Testis (tissue), 3 donors: ENCODE measurements around the gene XPNPEP1. TPM values are rescaled to one million over a fixed set of nuclear protein-coding genes. Genes with fewer than 3 reads are reported as not detected.

Experiments used
- DNase-seq: peaks from one replicate; pipeline ENCODE4 v3.0.0-alpha.2; 2019
- H3K27ac ChIP-seq, 2 donors: fragments of 200-600 bp; sonication (generic); one replicate each; pipeline ENCODE4 v1.5.1; 2019
- H3K27me3 ChIP-seq: fragments of 200-600 bp; sonication (generic); one replicate; pipeline ENCODE4 v1.5.1; 2019
- H3K36me3 ChIP-seq: fragments of 200-600 bp; sonication (generic); one replicate; pipeline ENCODE4 v1.5.1; 2017; ENCODE audit warnings: low read depth; ENCODE audit errors: missing control alignments
- H3K4me1 ChIP-seq: fragments of 200-600 bp; sonication (generic); one replicate; pipeline ENCODE4 v1.5.1; 2019
- H3K4me3 ChIP-seq, 2 donors: fragments of 200-600 bp; sonication (generic); one replicate each; pipeline ENCODE4 v1.5.1; 2017 to 2019
- H3K9me3 ChIP-seq: fragments of 200-600 bp; sonication (generic); one replicate; pipeline ENCODE4 v1.5.1; 2017
- POLR2A ChIP-seq: fragments of 450-650 bp; IDR thresholded peaks from one replicate; pipeline ENCODE4 v1.6.1; 2017; ENCODE audit warnings: antibody characterized with exemption, mild to moderate bottlenecking, moderate library complexity
- WGBS, 2 donors: methylation state at CpG; one replicate each; pipeline ENCODE4 v1.1.5; 2018; 5-methylcytosine and 5-hydroxymethylcytosine counted together
- intact Hi-C: fragments of 100-400 bp; cut with DNase I; formaldehyde crosslinking; loops from one replicate; pipeline ENCODE4 v1.15.1; 2023; ENCODE audit warnings: low total_unique reads
- polyA plus RNA-seq: library from polyadenylated mRNA; stranded (reverse); fragments of 350-450 nt; fragmentation: Illumina TruSeq; extraction: RNeasy Lipid Tissue Mini Kit (QIAGEN cat#74804); gene quantifications from one replicate; pipeline ENCODE4 v1.2.3, GENCODE V29; 2014; ENCODE audit warnings: low read depth, low replicate concordance; ENCODE audit not compliant: insufficient read depth
- total RNA-seq, 2 donors: library from RNA; depleted of rRNA; stranded (reverse); fragments of >200 nt; gene quantifications; one replicate each; pipeline ENCODE4 v1.2.3, GENCODE V29; 2016
- TF ChIP-seq, protein P1 (sequence below), 3 experiments: fragments of 450-650 bp in 2 of 3; fragments of 200-600 bp in 1 of 3; sonication (generic) in 1 of 3; IDR thresholded peaks; one replicate each; pipeline ENCODE4 v1.5.1; 2016 to 2019; ENCODE audit warnings: antibody characterized with exemption in 3 of 3, mild to moderate bottlenecking in 2 of 3, moderate library complexity in 1 of 3

The XPNPEP1 gene
- total and polyA plus RNA-seq, 3 donors from 2014 or later, result 55.5 to 118 (median 90.2) TPM

DNA sequence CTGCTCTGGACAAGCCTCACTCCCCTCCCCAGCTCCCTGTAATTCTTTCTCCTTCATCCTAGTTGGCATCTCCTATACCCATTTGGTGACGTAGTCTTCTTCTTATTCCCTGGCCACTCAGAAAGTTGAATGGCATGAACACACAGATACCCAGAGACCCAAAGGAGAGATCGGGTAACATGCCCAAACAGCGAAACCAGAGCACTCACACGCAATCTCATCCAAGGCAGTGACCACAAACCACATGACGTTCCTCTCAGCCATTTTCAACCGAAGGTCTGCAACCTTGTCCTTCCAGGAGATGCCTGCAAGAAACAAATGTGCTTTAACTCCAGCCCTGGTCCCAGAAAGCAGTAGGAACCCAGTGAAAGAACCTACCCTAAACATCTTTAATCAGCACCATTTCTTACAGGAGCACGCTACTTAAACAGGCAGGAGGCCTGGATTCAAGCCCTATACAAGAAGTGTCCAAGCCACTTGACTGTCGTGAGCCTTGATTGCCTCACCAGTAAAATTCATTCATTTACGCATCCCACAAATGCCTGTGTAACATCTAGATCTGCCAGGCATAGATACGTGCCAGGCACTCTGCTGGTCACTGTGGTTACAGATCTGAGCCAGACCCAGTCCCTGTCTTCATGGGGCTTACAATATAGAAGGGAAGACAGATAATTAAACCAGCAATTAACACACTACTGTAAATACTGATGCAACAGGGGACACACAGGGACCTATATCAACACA, 37.1 kb downstream of the XPNPEP1 start:
- no peak for DNase-seq
- Histone ChIP-seq H3K9me3 (no peaks in the 10 kb centered on the region), H3K4me3 (no peak overlapping the region), H3K36me3 (no peaks in the 10 kb centered on the region), H3K27me3 (no peaks in the 10 kb centered on the region), H3K4me1 (peaks cover 9% of the 10 kb centered on the region), H3K27ac (no peak overlapping the region)
- intact Hi-C loops, result loop anchor here (10.0 kb wide), 2 partner anchors 239 to 339 kb away; no protein-coding TSS in a partner anchor
- 91 to 93% methylated on average over 10 of the region's 10 CpGs for WGBS, 2 donors
- TF ChIP-seq, protein P1, sequence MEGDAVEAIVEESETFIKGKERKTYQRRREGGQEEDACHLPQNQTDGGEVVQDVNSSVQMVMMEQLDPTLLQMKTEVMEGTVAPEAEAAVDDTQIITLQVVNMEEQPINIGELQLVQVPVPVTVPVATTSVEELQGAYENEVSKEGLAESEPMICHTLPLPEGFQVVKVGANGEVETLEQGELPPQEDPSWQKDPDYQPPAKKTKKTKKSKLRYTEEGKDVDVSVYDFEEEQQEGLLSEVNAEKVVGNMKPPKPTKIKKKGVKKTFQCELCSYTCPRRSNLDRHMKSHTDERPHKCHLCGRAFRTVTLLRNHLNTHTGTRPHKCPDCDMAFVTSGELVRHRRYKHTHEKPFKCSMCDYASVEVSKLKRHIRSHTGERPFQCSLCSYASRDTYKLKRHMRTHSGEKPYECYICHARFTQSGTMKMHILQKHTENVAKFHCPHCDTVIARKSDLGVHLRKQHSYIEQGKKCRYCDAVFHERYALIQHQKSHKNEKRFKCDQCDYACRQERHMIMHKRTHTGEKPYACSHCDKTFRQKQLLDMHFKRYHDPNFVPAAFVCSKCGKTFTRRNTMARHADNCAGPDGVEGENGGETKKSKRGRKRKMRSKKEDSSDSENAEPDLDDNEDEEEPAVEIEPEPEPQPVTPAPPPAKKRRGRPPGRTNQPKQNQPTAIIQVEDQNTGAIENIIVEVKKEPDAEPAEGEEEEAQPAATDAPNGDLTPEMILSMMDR (IDR thresholded peaks at IDR 0.05), result no peak
- no peak for TF ChIP-seq POLR2A

DNA sequence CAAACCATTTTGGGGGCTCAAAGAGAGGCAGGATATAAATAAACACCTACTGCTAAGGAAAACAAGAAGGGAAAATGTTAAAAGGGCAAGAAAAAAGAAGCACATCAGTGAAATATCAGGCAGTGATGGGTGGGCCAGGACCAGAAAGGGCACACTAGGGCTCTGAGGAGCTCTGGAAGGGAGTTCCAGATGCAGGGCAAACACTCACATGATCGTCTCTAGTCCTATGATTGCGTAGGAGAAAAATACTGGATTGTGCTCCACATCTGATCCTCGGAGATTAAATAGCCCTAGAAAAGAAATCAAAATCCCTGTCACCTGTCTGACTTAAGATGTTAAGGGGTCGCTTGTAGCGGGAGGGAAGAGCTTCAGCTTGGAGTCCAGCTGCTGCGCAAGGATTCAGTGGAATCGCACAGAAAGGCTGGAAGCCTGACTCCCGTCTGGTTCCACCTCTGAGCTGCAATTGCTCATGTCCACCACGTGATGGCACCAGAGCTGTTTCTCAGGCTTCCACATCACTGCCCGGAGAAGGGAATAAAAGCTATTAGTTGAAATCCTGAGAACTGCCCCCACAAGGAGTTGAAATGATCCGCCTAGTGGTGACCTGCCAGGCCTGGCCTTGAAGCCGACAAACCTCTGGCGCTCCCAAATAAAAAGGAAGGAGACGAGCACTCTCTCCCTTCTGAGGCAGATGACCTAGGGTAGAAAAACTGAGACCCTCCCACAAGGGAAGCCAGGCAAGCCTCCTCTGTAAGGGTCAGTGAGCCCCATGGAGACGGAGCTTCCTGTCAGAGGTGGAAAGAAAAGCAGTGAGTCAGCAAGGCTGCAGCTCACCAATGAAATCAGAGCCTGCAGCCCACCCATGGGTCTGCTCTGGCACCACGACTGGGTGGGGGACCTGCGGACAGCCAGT, 39.2 kb downstream of the XPNPEP1 start:
- Histone ChIP-seq H3K27ac (peak overlapping the region; percentile 61 to 80), H3K4me1 (peaks cover 9% of the 10 kb centered on the region), H3K36me3 (no peaks in the 10 kb centered on the region), H3K4me3 (no peak overlapping the region), H3K9me3 (no peaks in the 10 kb centered on the region), H3K27me3 (no peaks in the 10 kb centered on the region)
- intact Hi-C loops, result loop anchor here (10.0 kb wide), 2 partner anchors 241 to 341 kb away; no protein-coding TSS in a partner anchor
- DNase-seq, result peak; percentile 84
- TF ChIP-seq POLR2A, result no peak
- TF ChIP-seq, protein P1 (IDR thresholded peaks at IDR 0.05), result peak; percentile 92 to 96 (median 96)
- 18 to 21% methylated on average over 16 to 17 of the region's 17 CpGs for WGBS, 2 donors

DNA sequence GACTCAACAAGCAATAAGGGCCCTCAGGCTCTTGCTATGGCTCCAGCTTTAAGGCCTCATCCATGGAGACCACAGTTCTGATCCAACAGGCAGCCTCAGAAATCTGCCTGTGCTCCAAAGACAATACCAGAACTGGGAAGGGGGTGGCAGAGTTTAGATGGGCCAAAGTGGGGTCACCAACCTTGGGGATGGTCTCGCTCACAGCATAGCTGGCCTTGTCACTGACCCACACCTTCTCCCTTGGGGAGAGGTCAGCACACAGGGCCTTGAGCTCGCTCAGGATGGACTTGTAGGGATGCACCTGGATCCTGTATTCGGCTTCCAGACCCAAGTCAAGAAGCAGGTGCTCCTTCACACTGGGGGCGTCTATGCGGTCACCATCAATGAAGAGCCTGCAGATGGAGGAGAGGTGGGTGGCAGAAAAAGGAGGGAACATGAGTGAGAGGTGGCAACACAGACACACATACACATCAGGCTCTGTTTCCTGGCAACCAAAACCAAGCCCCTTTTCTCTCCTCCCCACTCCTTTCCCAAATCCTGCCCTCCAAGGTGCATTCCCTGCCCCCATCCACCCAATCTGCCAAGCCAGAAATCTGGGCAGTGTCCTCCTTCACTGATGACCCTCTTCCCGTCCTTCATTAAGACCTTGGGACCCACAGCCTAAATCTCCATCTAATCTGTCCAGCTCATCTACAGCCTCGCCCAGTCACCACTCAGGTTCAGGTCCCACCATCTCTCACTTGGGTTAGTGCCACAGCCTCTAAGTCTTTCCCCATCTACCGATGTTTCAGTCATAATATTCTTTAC, 40.9 kb downstream of the XPNPEP1 start:
- 95 to 96% methylated on average over 6 to 8 of the region's 8 CpGs for WGBS, 2 donors
- Histone ChIP-seq H3K27me3 (no peaks in the 10 kb centered on the region), H3K27ac (no peak overlapping the region), H3K36me3 (no peaks in the 10 kb centered on the region), H3K4me1 (peaks cover 9% of the 10 kb centered on the region), H3K4me3 (no peak overlapping the region), H3K9me3 (no peaks in the 10 kb centered on the region)
- TF ChIP-seq, protein P1 (IDR thresholded peaks at IDR 0.05), result no peak
- no peak for TF ChIP-seq POLR2A
- intact Hi-C loops, result loop anchor here (10.0 kb wide), 2 partner anchors 242 to 342 kb away; no protein-coding TSS in a partner anchor
- DNase-seq, result no peak

DNA sequence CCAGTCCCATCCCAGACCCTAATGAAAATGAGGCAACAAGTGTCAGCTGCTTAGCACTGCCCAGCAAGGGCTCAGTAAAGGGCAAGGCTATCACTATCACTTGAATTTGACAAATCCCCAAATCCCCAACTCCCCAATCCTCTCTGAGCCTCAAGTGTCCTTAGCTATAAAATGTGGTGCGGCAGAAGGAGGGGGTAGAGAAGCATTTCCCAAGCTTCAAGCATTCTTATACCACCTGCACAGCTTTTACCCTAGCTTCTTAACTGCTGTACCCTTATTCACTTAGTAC, 41.6 kb downstream of the XPNPEP1 start:
- Histone ChIP-seq H3K27me3 (no peaks in the 10 kb centered on the region), H3K36me3 (no peaks in the 10 kb centered on the region), H3K27ac (no peak overlapping the region), H3K4me1 (peaks cover 9% of the 10 kb centered on the region), H3K9me3 (no peaks in the 10 kb centered on the region), H3K4me3 (no peak overlapping the region)
- WGBS, 2 donors, result 0 to 44% methylated on average over 1 of the region's 1 CpG
- no peak for TF ChIP-seq POLR2A
- TF ChIP-seq, protein P1 (IDR thresholded peaks at IDR 0.05), result no peak
- no peak for DNase-seq
- intact Hi-C loops, result loop anchor here (10.0 kb wide), 2 partner anchors 243 to 343 kb away; no protein-coding TSS in a partner anchor
